ENCODE measurements around the gene RNPC3. TPM values are rescaled to one million over a fixed set of nuclear protein-coding genes. Genes with fewer than 3 reads are reported as not detected.

RNPC3 gene
- total RNA-seq, 2 donors from 2014 or later, result 38.6 to 41.1 TPM

- Histone ChIP-seq H3K9me3 (no peaks in the 10 kb centered on the region), H3K36me3 (no peaks in the 10 kb centered on the region), H3K27me3 (replicated peaks; ENCODE audit: insufficient read depth) (no peaks in the 10 kb centered on the region), H3K27ac (no peak overlapping the region), H3K4me3 (peak overlapping the region; percentile 60), H3K4me1 (ENCODE audit: control insufficient read depth in 1 of 2, low read depth in 2 of 2) (peaks cover 22 to 27% of the 10 kb centered on the region in 2 donors)
- DNase-seq (ENCODE audit: low spot score) (no peak), ATAC-seq (ENCODE audit: insufficient number of reproducible peaks, low FRiP score, low read depth) (peak; percentile 34)
- TF ChIP-seq, protein P1, sequence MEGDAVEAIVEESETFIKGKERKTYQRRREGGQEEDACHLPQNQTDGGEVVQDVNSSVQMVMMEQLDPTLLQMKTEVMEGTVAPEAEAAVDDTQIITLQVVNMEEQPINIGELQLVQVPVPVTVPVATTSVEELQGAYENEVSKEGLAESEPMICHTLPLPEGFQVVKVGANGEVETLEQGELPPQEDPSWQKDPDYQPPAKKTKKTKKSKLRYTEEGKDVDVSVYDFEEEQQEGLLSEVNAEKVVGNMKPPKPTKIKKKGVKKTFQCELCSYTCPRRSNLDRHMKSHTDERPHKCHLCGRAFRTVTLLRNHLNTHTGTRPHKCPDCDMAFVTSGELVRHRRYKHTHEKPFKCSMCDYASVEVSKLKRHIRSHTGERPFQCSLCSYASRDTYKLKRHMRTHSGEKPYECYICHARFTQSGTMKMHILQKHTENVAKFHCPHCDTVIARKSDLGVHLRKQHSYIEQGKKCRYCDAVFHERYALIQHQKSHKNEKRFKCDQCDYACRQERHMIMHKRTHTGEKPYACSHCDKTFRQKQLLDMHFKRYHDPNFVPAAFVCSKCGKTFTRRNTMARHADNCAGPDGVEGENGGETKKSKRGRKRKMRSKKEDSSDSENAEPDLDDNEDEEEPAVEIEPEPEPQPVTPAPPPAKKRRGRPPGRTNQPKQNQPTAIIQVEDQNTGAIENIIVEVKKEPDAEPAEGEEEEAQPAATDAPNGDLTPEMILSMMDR (IDR thresholded peaks at IDR 0.05), result no peak
Measured at GRCh38 chr1:103525114-103525606, 339 bp upstream of the RNPC3 start.

- Histone ChIP-seq H3K4me1 (ENCODE audit: control insufficient read depth in 1 of 2, low read depth in 2 of 2) (peaks cover 27 to 29% of the 10 kb centered on the region in 2 donors), H3K4me3 (peak overlapping the region; percentile 96), H3K27me3 (replicated peaks; ENCODE audit: insufficient read depth) (no peaks in the 10 kb centered on the region), H3K36me3 (no peaks in the 10 kb centered on the region), H3K9me3 (no peaks in the 10 kb centered on the region), H3K27ac (no peak overlapping the region)
- TF ChIP-seq, protein P1 (IDR thresholded peaks at IDR 0.05), result no peak
- ATAC-seq (ENCODE audit: insufficient number of reproducible peaks, low FRiP score, low read depth), result no peak
- DNase-seq (ENCODE audit: low spot score), result no peak
Measured at GRCh38 chr1:103527331-103527730, 1.8 kb downstream of the RNPC3 start.

- DNase-seq (ENCODE audit: low spot score) (no peak), ATAC-seq (ENCODE audit: insufficient number of reproducible peaks, low FRiP score, low read depth) (no peak)
- Histone ChIP-seq H3K27ac (no peak overlapping the region), H3K4me3 (no peak overlapping the region), H3K27me3 (replicated peaks; ENCODE audit: insufficient read depth) (no peaks in the 10 kb centered on the region), H3K4me1 (ENCODE audit: control insufficient read depth in 1 of 2, low read depth in 2 of 2) (peaks cover 27 to 29% of the 10 kb centered on the region in 2 donors), H3K36me3 (no peaks in the 10 kb centered on the region), H3K9me3 (no peaks in the 10 kb centered on the region)
- TF ChIP-seq, protein P1 (IDR thresholded peaks at IDR 0.05), result no peak
Measured at GRCh38 chr1:103529746-103530145, 4.2 kb downstream of the RNPC3 start.

GRCh38 chr1:103538226-103538625 is 12.7 kb downstream of the RNPC3 start:
- TF ChIP-seq, protein P1 (IDR thresholded peaks at IDR 0.05), result no peak
- peaks cover 37% of the 10 kb centered on the region for H3K36me3 ChIP-seq
- H3K4me1 ChIP-seq (ENCODE audit: control insufficient read depth in 1 of 2, low read depth in 2 of 2), result no peaks in the 10 kb centered on the region
- no peak overlapping the region for H3K4me3 ChIP-seq
- H3K27me3 ChIP-seq (replicated peaks; ENCODE audit: insufficient read depth), result no peaks in the 10 kb centered on the region
- no peak overlapping the region for H3K27ac ChIP-seq
- no peak for ATAC-seq (ENCODE audit: insufficient number of reproducible peaks, low FRiP score, low read depth)
- H3K9me3 ChIP-seq, result no peaks in the 10 kb centered on the region
- DNase-seq (ENCODE audit: low spot score), result no peak

DNA sequence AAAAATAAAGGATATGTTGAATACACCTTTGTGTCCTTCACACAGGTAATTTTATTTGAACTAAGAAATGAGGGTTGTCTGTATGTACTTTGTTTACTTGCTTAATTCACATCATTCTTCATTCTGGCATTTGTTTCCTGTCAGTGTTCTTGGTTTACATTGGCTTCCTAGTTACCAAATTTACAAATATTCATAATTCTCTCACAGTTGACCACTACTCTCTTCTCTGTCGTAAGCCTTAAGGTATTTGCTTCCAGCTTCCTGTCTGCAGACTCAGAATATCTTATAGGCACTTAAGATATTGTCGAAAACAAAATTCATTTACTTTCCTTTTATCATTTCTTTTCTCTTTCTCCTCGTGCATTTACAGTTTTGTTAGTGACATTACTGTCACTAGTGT is 15.9 kb downstream of the RNPC3 start:
- TF ChIP-seq, protein P1 (IDR thresholded peaks at IDR 0.05), result no peak
- H3K4me1 ChIP-seq (ENCODE audit: control insufficient read depth in 1 of 2, low read depth in 2 of 2), result no peaks in the 10 kb centered on the region
- H3K9me3 ChIP-seq, result no peaks in the 10 kb centered on the region
- H3K4me3 ChIP-seq, result no peak overlapping the region
- ATAC-seq (ENCODE audit: insufficient number of reproducible peaks, low FRiP score, low read depth) (no peak), DNase-seq (ENCODE audit: low spot score) (no peak)
- H3K36me3 ChIP-seq, result peaks cover 46% of the 10 kb centered on the region
- no peak overlapping the region for H3K27ac ChIP-seq
- no peaks in the 10 kb centered on the region for H3K27me3 ChIP-seq (replicated peaks; ENCODE audit: insufficient read depth)

All from thoracic aorta (tissue), 2 donors.